Measurements from ENCODE around the gene MYO1D. TPM values are rescaled to one million over a fixed set of nuclear protein-coding genes. Genes with fewer than 3 reads are reported as not detected.

The MYO1D gene
- total RNA-seq, 1 experiment from 2014 or later: 35.7 TPM

DNA sequence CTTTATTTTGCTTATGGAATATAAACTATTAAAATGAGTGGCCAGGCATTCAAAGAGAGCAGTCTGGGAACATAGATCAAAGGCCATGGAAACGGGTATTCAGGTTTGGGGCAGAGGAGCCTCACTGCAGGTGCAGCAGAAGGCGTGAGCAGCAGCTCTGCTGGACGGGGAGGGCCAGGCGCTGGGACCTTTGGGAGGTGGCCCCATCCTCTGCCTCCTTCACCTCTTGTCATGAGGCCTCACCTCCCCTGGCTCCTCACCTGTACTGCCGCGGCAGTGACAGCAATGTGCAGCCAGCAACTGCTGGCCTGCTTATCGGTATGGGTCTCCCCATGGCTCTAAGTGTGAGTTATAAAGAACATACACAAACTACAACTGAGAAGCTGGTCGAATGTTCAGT is 280.7 kb downstream of the MYO1D start:
- CTCF ChIA-PET: no interaction called here

More for the DNA sequence above, 280.7 kb downstream of the MYO1D start:
- H3K9me2 ChIP-seq (ENCODE audit: insufficient read depth): no peaks in the 10 kb centered on the region
- H4K20me1 ChIP-seq (ENCODE audit: insufficient read depth): no peaks in the 10 kb centered on the region
- no peaks in the 10 kb centered on the region for H3K9me3 ChIP-seq (ENCODE audit: control insufficient read depth in 1 of 2, insufficient read depth in 1 of 2, low read depth in 1 of 2, low read length in 2 of 2)
- no peak overlapping the region for H3K27ac ChIP-seq (ENCODE audit: low read depth, low read length)
- H3K4me1 ChIP-seq (ENCODE audit: control insufficient read depth in 1 of 2, insufficient read depth in 2 of 2, low read length in 2 of 2): no peaks in the 10 kb centered on the region
- intact Hi-C loops (cut with micrococcal nuclease): no loop called here
- no peaks in the 10 kb centered on the region for H3K36me3 ChIP-seq (ENCODE audit: control insufficient read depth in 1 of 2, insufficient read depth in 2 of 2, low read length in 2 of 2)
- H2AFZ ChIP-seq (ENCODE audit: low read depth, low read length, poor library complexity, severe bottlenecking): no peak overlapping the region
- no peak overlapping the region for H3K4me3 ChIP-seq (replicated peaks in 1 of 2; ENCODE audit: low read depth in 1 of 2, low read length in 2 of 2)
- H3K27me3 ChIP-seq (ENCODE audit: insufficient read depth, low read length): no peaks in the 10 kb centered on the region
- H3K9ac ChIP-seq (ENCODE audit: low read length): no peak overlapping the region
- TF ChIP-seq, protein P1, sequence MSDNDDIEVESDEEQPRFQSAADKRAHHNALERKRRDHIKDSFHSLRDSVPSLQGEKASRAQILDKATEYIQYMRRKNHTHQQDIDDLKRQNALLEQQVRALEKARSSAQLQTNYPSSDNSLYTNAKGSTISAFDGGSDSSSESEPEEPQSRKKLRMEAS (IDR thresholded peaks at IDR 0.05): no peak
- TF ChIP-seq, protein P2, sequence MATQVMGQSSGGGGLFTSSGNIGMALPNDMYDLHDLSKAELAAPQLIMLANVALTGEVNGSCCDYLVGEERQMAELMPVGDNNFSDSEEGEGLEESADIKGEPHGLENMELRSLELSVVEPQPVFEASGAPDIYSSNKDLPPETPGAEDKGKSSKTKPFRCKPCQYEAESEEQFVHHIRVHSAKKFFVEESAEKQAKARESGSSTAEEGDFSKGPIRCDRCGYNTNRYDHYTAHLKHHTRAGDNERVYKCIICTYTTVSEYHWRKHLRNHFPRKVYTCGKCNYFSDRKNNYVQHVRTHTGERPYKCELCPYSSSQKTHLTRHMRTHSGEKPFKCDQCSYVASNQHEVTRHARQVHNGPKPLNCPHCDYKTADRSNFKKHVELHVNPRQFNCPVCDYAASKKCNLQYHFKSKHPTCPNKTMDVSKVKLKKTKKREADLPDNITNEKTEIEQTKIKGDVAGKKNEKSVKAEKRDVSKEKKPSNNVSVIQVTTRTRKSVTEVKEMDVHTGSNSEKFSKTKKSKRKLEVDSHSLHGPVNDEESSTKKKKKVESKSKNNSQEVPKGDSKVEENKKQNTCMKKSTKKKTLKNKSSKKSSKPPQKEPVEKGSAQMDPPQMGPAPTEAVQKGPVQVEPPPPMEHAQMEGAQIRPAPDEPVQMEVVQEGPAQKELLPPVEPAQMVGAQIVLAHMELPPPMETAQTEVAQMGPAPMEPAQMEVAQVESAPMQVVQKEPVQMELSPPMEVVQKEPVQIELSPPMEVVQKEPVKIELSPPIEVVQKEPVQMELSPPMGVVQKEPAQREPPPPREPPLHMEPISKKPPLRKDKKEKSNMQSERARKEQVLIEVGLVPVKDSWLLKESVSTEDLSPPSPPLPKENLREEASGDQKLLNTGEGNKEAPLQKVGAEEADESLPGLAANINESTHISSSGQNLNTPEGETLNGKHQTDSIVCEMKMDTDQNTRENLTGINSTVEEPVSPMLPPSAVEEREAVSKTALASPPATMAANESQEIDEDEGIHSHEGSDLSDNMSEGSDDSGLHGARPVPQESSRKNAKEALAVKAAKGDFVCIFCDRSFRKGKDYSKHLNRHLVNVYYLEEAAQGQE (IDR thresholded peaks at IDR 0.05; ENCODE audit: low read depth): no peak
- no peak for TF ChIP-seq POLR2A (IDR thresholded peaks at IDR 0.05; ENCODE audit: borderline replicate concordance, extremely low read depth, insufficient read depth, insufficient read length)
- TF ChIP-seq, protein P3, sequence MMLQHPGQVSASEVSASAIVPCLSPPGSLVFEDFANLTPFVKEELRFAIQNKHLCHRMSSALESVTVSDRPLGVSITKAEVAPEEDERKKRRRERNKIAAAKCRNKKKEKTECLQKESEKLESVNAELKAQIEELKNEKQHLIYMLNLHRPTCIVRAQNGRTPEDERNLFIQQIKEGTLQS (IDR thresholded peaks at IDR 0.05): no peak
- TF ChIP-seq SRF (IDR thresholded peaks at IDR 0.05; ENCODE audit: low read depth): no peak
- no peak for TF ChIP-seq ZNF274 (IDR thresholded peaks at IDR 0.05; ENCODE audit: low read depth, low read length)
- TF ChIP-seq, protein P4, sequence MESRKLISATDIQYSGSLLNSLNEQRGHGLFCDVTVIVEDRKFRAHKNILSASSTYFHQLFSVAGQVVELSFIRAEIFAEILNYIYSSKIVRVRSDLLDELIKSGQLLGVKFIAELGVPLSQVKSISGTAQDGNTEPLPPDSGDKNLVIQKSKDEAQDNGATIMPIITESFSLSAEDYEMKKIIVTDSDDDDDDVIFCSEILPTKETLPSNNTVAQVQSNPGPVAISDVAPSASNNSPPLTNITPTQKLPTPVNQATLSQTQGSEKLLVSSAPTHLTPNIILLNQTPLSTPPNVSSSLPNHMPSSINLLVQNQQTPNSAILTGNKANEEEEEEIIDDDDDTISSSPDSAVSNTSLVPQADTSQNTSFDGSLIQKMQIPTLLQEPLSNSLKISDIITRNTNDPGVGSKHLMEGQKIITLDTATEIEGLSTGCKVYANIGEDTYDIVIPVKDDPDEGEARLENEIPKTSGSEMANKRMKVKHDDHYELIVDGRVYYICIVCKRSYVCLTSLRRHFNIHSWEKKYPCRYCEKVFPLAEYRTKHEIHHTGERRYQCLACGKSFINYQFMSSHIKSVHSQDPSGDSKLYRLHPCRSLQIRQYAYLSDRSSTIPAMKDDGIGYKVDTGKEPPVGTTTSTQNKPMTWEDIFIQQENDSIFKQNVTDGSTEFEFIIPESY (IDR thresholded peaks at IDR 0.05; ENCODE audit: extremely low read depth, insufficient replicate concordance, low read length): no peak
- TF ChIP-seq SP1 (IDR thresholded peaks at IDR 0.05; ENCODE audit: low read depth): no peak
- ChIA-PET RAD21 (ENCODE audit: low non-redundant PET in 1 of 2, low total read pairs in 2 of 2, uncharacterized antibody in 2 of 2, unreplicated experiment in 2 of 2) (no interaction called here), POLR2A (no interaction called here)
- DNase-seq (ENCODE audit: low read depth, low spot score) (no peak), ATAC-seq (no peak)
- H3K4me2 ChIP-seq (ENCODE audit: low read length): no peak overlapping the region
- no peaks in the 10 kb centered on the region for H3K79me2 ChIP-seq (ENCODE audit: insufficient read depth, low read length)
- BruUV-seq (replicated peaks): no TSS peak

All from HCT116 (cell line).